MCF 10A (cell line): ENCODE data around the gene CCDC33. TPM values are rescaled to one million over a fixed set of nuclear protein-coding genes. Genes with fewer than 3 reads are reported as not detected.

ENCODE experiments used
- BruUV-seq: library from RNA; stranded (reverse); fragments of 400-500 nt; replicated peaks from 2 replicates; lab custom pipeline; 2021; lab: Mats Ljungman, UMichigan
- CTCF ChIA-PET: fragments of 300-600 bp; sonication (Branson Sonifier 250); formaldehyde crosslinking; extraction: SDS; loops from one replicate; lab custom pipeline; 2021; ENCODE audit warnings: antibody characterized with exemption, inconsistent platforms; lab: Yijun Ruan, JAX
- POLR2A ChIA-PET: fragments of 300-600, 350-650 bp; sonication (Branson Sonifier 250); formaldehyde crosslinking; extraction: SDS; loops from one replicate; lab custom pipeline; 2020; ENCODE audit warnings: antibody characterized with exemption, inconsistent platforms; lab: Yijun Ruan, JAX
- DNase-seq: peaks from one replicate; pipeline ENCODE4 v3.0.0-alpha.2; 2018; ENCODE audit not compliant: unreplicated experiment
- H3K27ac Mint-ChIP-seq: one replicate; pipeline ENCODE4 v1.8.0; 2022; ENCODE audit warnings: mild to moderate bottlenecking, low read depth, mixed read lengths; ENCODE audit not compliant: unreplicated experiment
- H3K27me3 Mint-ChIP-seq: one replicate; pipeline ENCODE4 v1.8.0; 2022; ENCODE audit warnings: mixed read lengths; ENCODE audit not compliant: insufficient read depth, unreplicated experiment
- H3K36me3 Mint-ChIP-seq: one replicate; pipeline ENCODE4 v1.8.0; 2022; ENCODE audit warnings: mild to moderate bottlenecking, moderate library complexity, mixed read lengths; ENCODE audit not compliant: insufficient read depth, unreplicated experiment
- H3K4me1 Mint-ChIP-seq: one replicate; pipeline ENCODE4 v1.8.0; 2022; ENCODE audit warnings: mixed read lengths; ENCODE audit not compliant: insufficient read depth, unreplicated experiment
- H3K4me3 Mint-ChIP-seq: one replicate; pipeline ENCODE4 v1.8.0; 2022; ENCODE audit warnings: mild to moderate bottlenecking, moderate library complexity, mixed read lengths; ENCODE audit not compliant: unreplicated experiment
- H3K9me3 Mint-ChIP-seq: one replicate; pipeline ENCODE4 v1.8.0; 2022; ENCODE audit warnings: mixed read lengths; ENCODE audit not compliant: unreplicated experiment
- CTCF ChIP-seq: fragments of 200-600 bp; IDR thresholded peaks from one replicate; pipeline ENCODE4 v1.8.0; 2022; ENCODE audit warnings: antibody characterized with exemption, mild to moderate bottlenecking; ENCODE audit not compliant: unreplicated experiment
- intact Hi-C: fragments of 100-400 bp; cut with micrococcal nuclease; formaldehyde crosslinking; loops from 2 replicates; pipeline ENCODE4 v1.14.1; 2022
- total RNA-seq: library from RNA; stranded (reverse); gene quantifications from 2 replicates; pipeline ENCODE4 v1.2.3, GENCODE V29; 2022

CCDC33 gene
- total RNA-seq, 1 experiment from 2014 or later = not detected

GRCh38 chr15:74324714-74325113 lies 88.6 kb downstream of the CCDC33 start:
- Mint-ChIP-seq H3K36me3 (no peaks in the 10 kb centered on the region), H3K9me3 (no peaks in the 10 kb centered on the region), H3K4me1 (no peaks in the 10 kb centered on the region), H3K27me3 (no peaks in the 10 kb centered on the region), H3K27ac (no peak overlapping the region), H3K4me3 (no peak overlapping the region)
- intact Hi-C loops = loop anchor here (5.0 kb wide), 1 partner anchor 367 kb away; no protein-coding TSS in a partner anchor
- TF ChIP-seq CTCF = no peak
- DNase-seq = no peak
- ChIA-PET POLR2A (no interaction called here), CTCF (interaction anchor here (0.6 to 9.1 kb wide), 3 partner anchors 14 to 273 kb away, joined by 6 to 109 read pairs (median 107); no protein-coding TSS in a partner anchor)
- BruUV-seq = no TSS peak

DNA sequence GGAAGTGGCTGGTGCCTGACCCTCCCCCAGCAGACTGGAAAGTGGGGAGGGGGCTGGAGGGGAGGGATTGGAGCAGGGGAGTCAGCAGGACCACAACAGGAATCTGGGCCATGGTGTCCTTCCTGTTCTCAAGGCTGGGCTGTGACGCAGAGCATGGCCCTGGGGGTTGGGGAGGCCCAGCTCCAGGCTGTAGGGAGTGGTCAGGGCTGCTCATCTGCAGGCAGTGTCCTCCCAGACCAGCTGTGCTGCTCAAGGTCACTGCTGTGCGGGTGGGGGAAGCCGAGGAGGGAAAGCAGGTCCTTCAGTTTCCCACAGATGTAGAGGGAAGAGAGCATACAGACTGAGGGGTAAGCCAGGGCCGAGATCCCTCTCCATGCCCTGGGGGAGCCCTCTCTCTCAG lies 90.6 kb downstream of the CCDC33 start:
- BruUV-seq = no TSS peak
- H3K36me3 Mint-ChIP-seq = no peaks in the 10 kb centered on the region
- H3K4me3 Mint-ChIP-seq = no peak overlapping the region
- H3K27me3 Mint-ChIP-seq = no peaks in the 10 kb centered on the region
- intact Hi-C loops = no loop called here
- DNase-seq = no peak
- ChIA-PET POLR2A (no interaction called here), CTCF (interaction anchor here (0.9 kb wide), 1 partner anchor 9 kb away, joined by 3 read pairs; no protein-coding TSS in a partner anchor)
- no peak overlapping the region for H3K27ac Mint-ChIP-seq
- no peaks in the 10 kb centered on the region for H3K4me1 Mint-ChIP-seq
- no peak for TF ChIP-seq CTCF
- H3K9me3 Mint-ChIP-seq = no peaks in the 10 kb centered on the region

DNA sequence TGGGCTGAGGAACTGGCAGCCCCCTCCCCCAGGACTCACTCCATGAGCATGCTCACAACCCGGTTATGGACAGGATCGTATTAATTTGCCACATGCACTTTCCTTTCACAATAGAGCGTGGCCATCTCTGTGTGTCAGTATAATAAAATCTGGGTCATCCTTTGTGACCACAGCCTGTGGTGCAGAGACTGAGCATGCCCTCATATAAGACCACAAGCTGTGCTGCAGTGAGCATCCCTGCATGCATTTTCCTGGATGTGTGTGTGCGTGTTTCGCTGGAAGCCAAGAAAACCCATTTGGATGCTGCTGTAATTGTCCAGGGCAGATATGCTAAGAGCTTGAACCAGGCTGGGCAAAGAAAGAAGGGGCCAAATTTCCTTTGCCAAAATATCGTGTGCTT lies 91.6 kb downstream of the CCDC33 start:
- no peaks in the 10 kb centered on the region for H3K9me3 Mint-ChIP-seq
- BruUV-seq = no TSS peak
- CTCF ChIA-PET = interaction anchor here (0.6 kb wide), 1 partner anchor 1987 kb away, joined by 3 read pairs; no protein-coding TSS in a partner anchor

More for the DNA sequence above, 91.6 kb downstream of the CCDC33 start:
- no peak for TF ChIP-seq CTCF
- intact Hi-C loops = no loop called here
- no peak overlapping the region for H3K27ac Mint-ChIP-seq
- no peak for DNase-seq
- H3K36me3 Mint-ChIP-seq = no peaks in the 10 kb centered on the region
- no peaks in the 10 kb centered on the region for H3K27me3 Mint-ChIP-seq
- POLR2A ChIA-PET = no interaction called here
- no peak overlapping the region for H3K4me3 Mint-ChIP-seq
- H3K4me1 Mint-ChIP-seq = no peaks in the 10 kb centered on the region
